Neural cell (in vitro differentiated cells): ENCODE results near the gene CCDC158. TPM values are rescaled to one million over a fixed set of nuclear protein-coding genes. Genes with fewer than 3 reads are reported as not detected.
"Not testable (repeated sequence)": the region's sequence is repeated elsewhere in the genome, so short reads cannot be mapped to it uniquely, and the experiment has no call there.

Source experiments
- H2AFZ ChIP-seq: fragments of 200-600, 300-800 bp; sonication (generic), shearing (Covaris generic); 2 replicates; pipeline ENCODE4 v1.6.0; 2014; ENCODE audit warnings: low read depth, mild to moderate bottlenecking, antibody characterized with exemption, low read length, moderate library complexity
- H3F3A ChIP-seq: fragments of 200-600 bp; shearing (Covaris generic); 2 replicates; pipeline ENCODE4 v1.6.1; 2016; ENCODE audit warnings: mild to moderate bottlenecking, moderate library complexity, mixed read lengths, antibody characterized with exemption, low read length; ENCODE audit not compliant: insufficient read depth, poor library complexity, severe bottlenecking
- H3K27ac ChIP-seq: fragments of 200-600, 300-800 bp; sonication (generic), shearing (Covaris generic); 2 replicates; pipeline ENCODE4 v1.5.1; 2014; ENCODE audit warnings: mild to moderate bottlenecking, low read length, moderate library complexity
- H3K27me3 ChIP-seq: fragments of 300-800, 200-600 bp; sonication (generic), shearing (Covaris generic); 2 replicates; pipeline ENCODE4 v1.6.0; 2014; ENCODE audit warnings: mild to moderate bottlenecking, low read depth, low read length, moderate library complexity; ENCODE audit not compliant: insufficient read depth
- H3K36me3 ChIP-seq: fragments of 300-800, 200-600 bp; sonication (generic), shearing (Covaris generic); 2 replicates; pipeline ENCODE4 v1.5.1; 2014; ENCODE audit warnings: mild to moderate bottlenecking, antibody characterized with exemption, low read length, moderate library complexity; ENCODE audit not compliant: insufficient read depth
- H3K4me2 ChIP-seq: fragments of 300-800, 200-600 bp; sonication (generic), shearing (Covaris generic); 2 replicates; pipeline ENCODE4 v1.6.0; 2014; ENCODE audit warnings: mild to moderate bottlenecking, low read length
- H3K4me3 ChIP-seq: fragments of 300-800, 200-600 bp; sonication (generic), shearing (Covaris generic); 2 replicates; pipeline ENCODE4 v1.5.1; 2014; ENCODE audit warnings: mild to moderate bottlenecking, low read length, moderate library complexity
- H3K79me2 ChIP-seq: fragments of 200-600 bp; shearing (Covaris generic); replicated peaks from 2 replicates; pipeline ENCODE4 v1.6.0; 2014; ENCODE audit warnings: mild to moderate bottlenecking, low read length, moderate library complexity; ENCODE audit not compliant: insufficient read depth
- H3K9ac ChIP-seq: fragments of 300-800, 200-600 bp; sonication (generic), shearing (Covaris generic); 2 replicates; pipeline ENCODE4 v1.6.1; 2016; ENCODE audit warnings: mild to moderate bottlenecking, low read length, mixed read lengths
- H3K9me2 ChIP-seq: fragments of 200-600 bp; shearing (Covaris generic); 2 replicates; pipeline ENCODE4 v1.6.1; 2016; ENCODE audit warnings: mild to moderate bottlenecking, low read length, mixed read lengths; ENCODE audit not compliant: insufficient read depth
- H3K9me3 ChIP-seq: fragments of 200-600, 300-800 bp; sonication (generic), shearing (Covaris generic); 2 replicates; pipeline ENCODE4 v1.6.1; 2016; ENCODE audit warnings: mild to moderate bottlenecking, mixed run types, low read length, moderate library complexity, mixed read lengths
- H4K20me1 ChIP-seq: fragments of 200-600 bp; shearing (Covaris generic); 2 replicates; pipeline ENCODE4 v1.6.1; 2016; ENCODE audit warnings: mild to moderate bottlenecking, mixed run types; ENCODE audit not compliant: insufficient read depth
- EP300 ChIP-seq: fragments of 450-650 bp; conservative IDR thresholded peaks from 2 replicates; pipeline ENCODE4 v1.6.1; 2014; ENCODE audit warnings: antibody characterized with exemption, mild to moderate bottlenecking, moderate library complexity; ENCODE audit not compliant: poor library complexity, severe bottlenecking
- EZH2 ChIP-seq: fragments of 200-600, 300-800 bp; shearing (Covaris generic), sonication (generic); IDR thresholded peaks from 2 replicates; pipeline ENCODE4 v1.6.1; 2014; ENCODE audit warnings: antibody characterized with exemption, low read length, borderline replicate concordance, mild to moderate bottlenecking; ENCODE audit not compliant: insufficient read depth, poor library complexity, severe bottlenecking
- MXI1 ChIP-seq: fragments of 450-650 bp; conservative IDR thresholded peaks from 2 replicates; pipeline ENCODE4 v1.6.1; 2014; ENCODE audit warnings: antibody characterized with exemption, mild to moderate bottlenecking; ENCODE audit not compliant: poor library complexity, severe bottlenecking
- POLR2AphosphoS5 ChIP-seq: IDR thresholded peaks from 2 replicates; pipeline ENCODE4 v1.6.1; 2012
- RAD21 ChIP-seq: fragments of 450-650 bp; conservative IDR thresholded peaks from 2 replicates; pipeline ENCODE4 v1.6.1; 2014; ENCODE audit warnings: antibody characterized with exemption, mild to moderate bottlenecking, moderate library complexity
- SMC3 ChIP-seq: fragments of 450-650 bp; conservative IDR thresholded peaks from 2 replicates; pipeline ENCODE4 v1.6.1; 2014; ENCODE audit warnings: antibody characterized with exemption, mild to moderate bottlenecking, moderate library complexity; ENCODE audit not compliant: poor library complexity
- TAF1 ChIP-seq: IDR thresholded peaks from 2 replicates; pipeline ENCODE4 v1.6.1; 2012; ENCODE audit warnings: low read depth
- polyA plus RNA-seq: library from polyadenylated mRNA; depleted of rRNA; stranded (reverse); fragments of >200 nt; gene quantifications from 2 replicates; pipeline ENCODE4 v1.2.3, GENCODE V29; 2014
- TF ChIP-seq, protein P1 (sequence below): fragments of 450-650 bp; IDR thresholded peaks from 2 replicates; pipeline ENCODE4 v1.5.1; 2014; ENCODE audit warnings: antibody characterized with exemption, mild to moderate bottlenecking, moderate library complexity; ENCODE audit not compliant: poor library complexity, severe bottlenecking
- TF ChIP-seq, protein P2 (sequence below): IDR thresholded peaks from 2 replicates; pipeline ENCODE4 v1.6.1; 2012; ENCODE audit warnings: borderline replicate concordance

Gene CCDC158
- polyA plus RNA-seq, 1 donor from 2014 or later: not detected

DNA sequence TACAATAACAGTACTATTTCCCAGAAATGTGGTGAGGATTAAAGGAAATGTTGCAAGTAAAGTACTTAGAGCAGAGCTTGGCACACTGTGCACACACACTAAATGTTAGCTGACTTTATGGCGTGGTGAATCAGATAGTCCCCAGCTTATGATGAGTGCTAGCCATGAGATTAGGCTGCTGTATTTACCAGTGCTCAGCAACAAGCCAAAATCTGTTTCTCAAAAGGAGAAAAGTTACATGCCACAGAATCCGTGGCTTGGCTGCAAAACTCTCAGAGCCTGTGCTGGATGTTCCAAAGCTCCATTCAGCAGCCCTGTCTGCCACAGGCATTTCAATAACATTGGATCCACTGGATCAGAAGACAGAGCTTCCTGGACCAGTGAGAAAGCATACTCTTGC, 127.2 kb downstream of the CCDC158 start:
- no peaks in the 10 kb centered on the region for H3K9me2 ChIP-seq
- no peaks in the 10 kb centered on the region for H3F3A ChIP-seq
- no peaks in the 10 kb centered on the region for H3K9me3 ChIP-seq
- H4K20me1 ChIP-seq: no peaks in the 10 kb centered on the region
- no peak overlapping the region for H3K4me2 ChIP-seq
- H3K27ac ChIP-seq: no peak overlapping the region
- no peak overlapping the region for H2AFZ ChIP-seq
- no peak overlapping the region for H3K9ac ChIP-seq
- no peak overlapping the region for H3K4me3 ChIP-seq
- no peaks in the 10 kb centered on the region for H3K79me2 ChIP-seq
- H3K27me3 ChIP-seq: no peaks in the 10 kb centered on the region
- no peaks in the 10 kb centered on the region for H3K36me3 ChIP-seq
- TF ChIP-seq EZH2: no peak
- TF ChIP-seq, protein P1, sequence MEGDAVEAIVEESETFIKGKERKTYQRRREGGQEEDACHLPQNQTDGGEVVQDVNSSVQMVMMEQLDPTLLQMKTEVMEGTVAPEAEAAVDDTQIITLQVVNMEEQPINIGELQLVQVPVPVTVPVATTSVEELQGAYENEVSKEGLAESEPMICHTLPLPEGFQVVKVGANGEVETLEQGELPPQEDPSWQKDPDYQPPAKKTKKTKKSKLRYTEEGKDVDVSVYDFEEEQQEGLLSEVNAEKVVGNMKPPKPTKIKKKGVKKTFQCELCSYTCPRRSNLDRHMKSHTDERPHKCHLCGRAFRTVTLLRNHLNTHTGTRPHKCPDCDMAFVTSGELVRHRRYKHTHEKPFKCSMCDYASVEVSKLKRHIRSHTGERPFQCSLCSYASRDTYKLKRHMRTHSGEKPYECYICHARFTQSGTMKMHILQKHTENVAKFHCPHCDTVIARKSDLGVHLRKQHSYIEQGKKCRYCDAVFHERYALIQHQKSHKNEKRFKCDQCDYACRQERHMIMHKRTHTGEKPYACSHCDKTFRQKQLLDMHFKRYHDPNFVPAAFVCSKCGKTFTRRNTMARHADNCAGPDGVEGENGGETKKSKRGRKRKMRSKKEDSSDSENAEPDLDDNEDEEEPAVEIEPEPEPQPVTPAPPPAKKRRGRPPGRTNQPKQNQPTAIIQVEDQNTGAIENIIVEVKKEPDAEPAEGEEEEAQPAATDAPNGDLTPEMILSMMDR: no peak
- no peak for TF ChIP-seq SMC3

DNA sequence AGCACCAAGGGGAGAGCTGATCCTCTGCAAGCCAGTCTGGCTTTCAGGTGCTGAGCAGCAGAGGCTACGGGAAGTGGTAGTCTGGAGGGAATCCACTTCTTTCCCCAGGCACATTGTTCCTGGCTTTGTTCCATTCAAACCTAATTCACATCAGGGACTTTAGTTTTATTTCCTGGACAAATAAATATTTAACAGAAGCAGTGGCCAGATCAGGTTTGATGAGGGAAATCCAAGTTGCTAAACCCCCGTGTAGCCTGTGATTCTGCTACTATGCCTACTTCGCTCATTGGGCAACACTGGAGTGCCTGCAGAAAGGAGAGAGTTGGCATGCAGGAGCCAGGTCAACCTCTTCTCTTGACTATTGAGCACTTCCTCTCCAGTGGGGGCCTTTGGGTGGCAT, 128.2 kb downstream of the CCDC158 start:
- Histone ChIP-seq H4K20me1 (no peaks in the 10 kb centered on the region), H3F3A (no peaks in the 10 kb centered on the region), H2AFZ (no peak overlapping the region), H3K36me3 (no peaks in the 10 kb centered on the region), H3K27ac (no peak overlapping the region), H3K27me3 (no peaks in the 10 kb centered on the region), H3K9me2 (no peaks in the 10 kb centered on the region), H3K9ac (no peak overlapping the region), H3K4me3 (no peak overlapping the region), H3K4me2 (no peak overlapping the region), H3K79me2 (no peaks in the 10 kb centered on the region), H3K9me3 (no peaks in the 10 kb centered on the region)
- TF ChIP-seq, protein P2, sequence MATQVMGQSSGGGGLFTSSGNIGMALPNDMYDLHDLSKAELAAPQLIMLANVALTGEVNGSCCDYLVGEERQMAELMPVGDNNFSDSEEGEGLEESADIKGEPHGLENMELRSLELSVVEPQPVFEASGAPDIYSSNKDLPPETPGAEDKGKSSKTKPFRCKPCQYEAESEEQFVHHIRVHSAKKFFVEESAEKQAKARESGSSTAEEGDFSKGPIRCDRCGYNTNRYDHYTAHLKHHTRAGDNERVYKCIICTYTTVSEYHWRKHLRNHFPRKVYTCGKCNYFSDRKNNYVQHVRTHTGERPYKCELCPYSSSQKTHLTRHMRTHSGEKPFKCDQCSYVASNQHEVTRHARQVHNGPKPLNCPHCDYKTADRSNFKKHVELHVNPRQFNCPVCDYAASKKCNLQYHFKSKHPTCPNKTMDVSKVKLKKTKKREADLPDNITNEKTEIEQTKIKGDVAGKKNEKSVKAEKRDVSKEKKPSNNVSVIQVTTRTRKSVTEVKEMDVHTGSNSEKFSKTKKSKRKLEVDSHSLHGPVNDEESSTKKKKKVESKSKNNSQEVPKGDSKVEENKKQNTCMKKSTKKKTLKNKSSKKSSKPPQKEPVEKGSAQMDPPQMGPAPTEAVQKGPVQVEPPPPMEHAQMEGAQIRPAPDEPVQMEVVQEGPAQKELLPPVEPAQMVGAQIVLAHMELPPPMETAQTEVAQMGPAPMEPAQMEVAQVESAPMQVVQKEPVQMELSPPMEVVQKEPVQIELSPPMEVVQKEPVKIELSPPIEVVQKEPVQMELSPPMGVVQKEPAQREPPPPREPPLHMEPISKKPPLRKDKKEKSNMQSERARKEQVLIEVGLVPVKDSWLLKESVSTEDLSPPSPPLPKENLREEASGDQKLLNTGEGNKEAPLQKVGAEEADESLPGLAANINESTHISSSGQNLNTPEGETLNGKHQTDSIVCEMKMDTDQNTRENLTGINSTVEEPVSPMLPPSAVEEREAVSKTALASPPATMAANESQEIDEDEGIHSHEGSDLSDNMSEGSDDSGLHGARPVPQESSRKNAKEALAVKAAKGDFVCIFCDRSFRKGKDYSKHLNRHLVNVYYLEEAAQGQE: no peak
- TF ChIP-seq POLR2AphosphoS5 (no peak), RAD21 (no peak), EP300 (no peak), MXI1 (no peak), SMC3 (no peak), EZH2 (no peak), TAF1 (no peak)
- TF ChIP-seq, protein P1: no peak

DNA sequence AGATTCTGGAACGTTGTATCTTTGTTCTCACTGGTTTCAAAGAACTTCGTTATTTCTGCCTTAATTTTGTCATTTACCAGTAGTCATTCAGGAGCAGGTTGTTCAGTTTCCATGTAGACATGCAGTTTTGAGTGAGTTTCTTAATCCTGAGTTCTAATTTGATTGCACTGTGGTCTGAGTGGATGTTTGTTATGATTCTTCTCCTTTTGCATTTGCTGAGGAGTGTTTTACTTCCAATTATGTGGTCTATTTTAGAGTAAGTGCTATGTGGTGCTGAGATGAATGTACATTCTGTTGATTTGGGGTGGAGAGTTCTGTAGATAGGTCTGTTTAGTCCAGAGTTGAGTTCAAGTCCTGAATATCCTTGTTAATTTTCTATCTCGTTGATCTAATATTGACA, 133.1 kb downstream of the CCDC158 start:
- H4K20me1 ChIP-seq, H3K36me3 ChIP-seq, H3K79me2 ChIP-seq, H3K4me3 ChIP-seq, H3F3A ChIP-seq, H2AFZ ChIP-seq, H3K27ac ChIP-seq, H3K4me2 ChIP-seq, H3K9ac ChIP-seq, H3K9me3 ChIP-seq, H3K9me2 ChIP-seq, H3K27me3 ChIP-seq: not testable (repeated sequence)
